ENCODE results near the gene THSD7A.

Gene THSD7A

DNA sequence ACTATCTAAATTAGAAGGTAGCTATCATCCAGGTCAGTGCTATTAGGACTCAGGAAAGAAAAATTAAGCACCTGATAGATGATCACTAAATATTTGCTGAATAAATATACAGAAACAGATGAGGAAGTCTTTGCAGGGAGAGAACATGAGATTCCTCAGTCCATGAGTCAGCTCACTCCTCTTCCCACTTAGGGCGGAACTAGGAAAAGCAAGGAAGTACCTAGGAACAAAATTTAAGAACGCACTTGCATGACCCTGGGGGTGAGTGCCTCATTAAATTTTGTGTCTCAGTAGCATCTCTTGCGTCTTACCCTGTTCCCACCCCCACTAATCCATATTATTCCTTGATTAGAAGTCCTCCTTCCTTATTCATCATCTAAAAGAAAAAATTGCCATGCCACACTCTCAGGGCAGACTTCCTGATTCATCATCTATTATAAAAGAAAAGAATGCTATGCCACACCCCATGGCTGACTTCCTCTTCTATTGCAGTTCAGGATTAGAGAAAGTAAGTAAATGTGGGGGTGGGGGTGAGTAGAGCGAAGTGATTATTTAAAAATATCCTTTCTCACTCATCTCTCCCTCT, 208.8 kb downstream of the THSD7A start:
- DNase-seq: no peak

GRCh38 chr7:11620406-11621253, 211.4 kb downstream of the THSD7A start:
- DNase-seq: no peak

- no peak for DNase-seq
Measured at GRCh38 chr7:11616466-11616865, 215.5 kb downstream of the THSD7A start.

- no peak for DNase-seq
Measured at GRCh38 chr7:11615174-11615573, 216.8 kb downstream of the THSD7A start.

GRCh38 chr7:11613292-11613930, 218.6 kb downstream of the THSD7A start:
- peak; percentile 16 for DNase-seq

- no peak for DNase-seq
Measured at GRCh38 chr7:11612737-11613136, 219.3 kb downstream of the THSD7A start.

DNA sequence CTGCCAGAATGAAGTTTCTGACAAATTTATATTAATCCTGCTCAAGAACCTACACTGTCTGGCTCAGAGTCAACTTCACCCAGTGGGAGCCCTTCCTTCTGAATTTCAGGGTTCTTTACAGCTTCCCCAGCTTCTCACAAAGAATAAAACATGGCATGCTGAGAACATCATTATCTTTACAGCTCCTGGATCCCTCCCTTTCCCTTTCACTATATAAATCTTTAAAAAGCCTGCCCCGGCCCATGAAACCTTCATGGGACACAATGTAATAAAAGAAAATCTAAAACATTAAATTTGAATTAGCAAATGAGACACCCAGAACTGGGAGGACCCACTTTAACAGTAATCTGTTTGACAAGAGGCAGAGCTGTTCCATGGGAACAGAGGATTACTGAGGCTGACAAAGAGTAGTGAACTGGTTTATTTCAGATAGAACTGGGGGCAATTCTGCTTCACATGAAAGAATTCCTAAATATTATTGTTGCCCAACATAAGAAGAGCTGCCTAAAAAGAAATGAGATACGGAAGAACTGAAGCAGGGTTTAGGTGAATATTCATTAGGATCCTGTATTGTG, 222.8 kb downstream of the THSD7A start:
- DNase-seq: no peak

DNA sequence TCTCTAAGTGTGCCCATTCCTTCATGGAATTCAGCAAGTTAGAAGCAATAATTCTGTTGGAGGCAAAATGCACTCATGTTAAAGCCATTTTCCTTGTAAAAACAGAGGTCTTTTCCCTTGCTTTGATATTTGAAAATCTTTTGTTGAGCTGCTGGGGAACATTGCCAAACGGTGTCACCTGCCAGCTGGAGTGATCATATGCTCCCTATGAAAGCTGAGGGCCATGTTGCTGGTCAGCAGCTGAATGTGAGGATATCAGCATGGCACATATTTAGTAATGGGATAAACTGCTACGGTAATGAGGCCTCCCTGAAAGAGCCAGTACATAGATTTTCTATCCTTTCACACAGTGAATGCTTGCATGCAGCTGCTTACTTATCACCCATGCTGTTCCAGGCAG, 224.3 kb downstream of the THSD7A start:
- DNase-seq: peak; percentile 80

DNA sequence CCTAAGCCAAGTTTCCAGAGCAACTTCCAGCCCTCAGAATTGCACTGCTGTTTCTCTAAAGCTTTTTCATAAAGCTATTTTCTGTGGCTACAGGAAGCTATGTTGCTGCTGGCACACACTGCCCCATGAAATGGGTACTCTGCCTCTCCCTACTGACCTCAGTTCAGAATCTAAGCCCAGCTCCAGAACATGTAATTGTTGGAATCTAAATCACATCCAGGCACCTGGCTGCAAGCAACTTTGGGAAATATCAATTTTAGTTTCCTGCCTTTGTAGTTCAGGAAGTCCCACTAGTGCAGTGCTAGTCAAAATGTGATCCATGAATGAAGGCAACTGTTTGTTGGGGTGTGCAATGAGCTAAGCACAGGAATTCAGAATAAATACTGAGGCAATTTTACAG, 226.2 kb downstream of the THSD7A start:
- DNase-seq: no peak

DNA sequence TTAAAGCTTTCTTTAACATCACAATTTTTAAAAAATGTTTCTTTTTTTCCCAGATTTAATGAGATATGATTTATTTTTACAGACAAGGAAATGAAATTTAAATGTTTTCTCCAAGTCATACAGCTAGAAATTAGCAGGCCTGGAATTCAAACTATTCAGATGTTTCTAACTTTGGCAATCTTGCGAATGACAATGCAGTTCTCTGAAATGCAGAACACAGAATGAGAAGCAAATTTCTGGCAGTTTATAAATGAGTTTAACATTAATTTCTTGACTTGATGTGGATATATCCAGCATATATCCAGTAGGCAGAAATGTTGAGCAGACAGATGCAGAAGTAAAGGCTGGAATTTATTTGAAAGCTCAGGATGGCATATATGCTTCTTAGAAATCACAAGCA, 227.5 kb downstream of the THSD7A start:
- DNase-seq: no peak

- no peak for DNase-seq
Measured at GRCh38 chr7:11601761-11602160, 230.2 kb downstream of the THSD7A start.

- no peak for DNase-seq
Measured at GRCh38 chr7:11593322-11593721, 238.7 kb downstream of the THSD7A start.

- DNase-seq: no peak
Measured at GRCh38 chr7:11592699-11593098, 239.3 kb downstream of the THSD7A start.

DNA sequence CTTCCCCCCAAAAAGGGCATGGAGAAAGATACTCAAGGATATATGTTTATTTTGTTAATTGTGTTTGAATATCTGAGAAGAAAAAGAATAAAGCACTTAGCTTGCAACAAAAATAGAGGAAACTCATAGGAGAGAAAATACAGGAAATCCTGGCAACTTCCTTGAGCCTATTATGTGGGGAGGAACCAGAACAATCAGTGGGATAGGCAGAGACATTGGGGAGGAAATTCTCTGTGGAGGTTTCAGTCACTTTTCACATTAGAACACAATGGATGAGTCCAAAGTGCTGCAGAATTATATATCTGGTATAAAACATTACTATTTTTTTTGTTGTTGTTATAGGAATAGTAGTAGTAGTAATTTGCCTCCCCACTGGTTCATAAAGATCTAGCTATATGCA, 240.1 kb downstream of the THSD7A start:
- DNase-seq: no peak

DNA sequence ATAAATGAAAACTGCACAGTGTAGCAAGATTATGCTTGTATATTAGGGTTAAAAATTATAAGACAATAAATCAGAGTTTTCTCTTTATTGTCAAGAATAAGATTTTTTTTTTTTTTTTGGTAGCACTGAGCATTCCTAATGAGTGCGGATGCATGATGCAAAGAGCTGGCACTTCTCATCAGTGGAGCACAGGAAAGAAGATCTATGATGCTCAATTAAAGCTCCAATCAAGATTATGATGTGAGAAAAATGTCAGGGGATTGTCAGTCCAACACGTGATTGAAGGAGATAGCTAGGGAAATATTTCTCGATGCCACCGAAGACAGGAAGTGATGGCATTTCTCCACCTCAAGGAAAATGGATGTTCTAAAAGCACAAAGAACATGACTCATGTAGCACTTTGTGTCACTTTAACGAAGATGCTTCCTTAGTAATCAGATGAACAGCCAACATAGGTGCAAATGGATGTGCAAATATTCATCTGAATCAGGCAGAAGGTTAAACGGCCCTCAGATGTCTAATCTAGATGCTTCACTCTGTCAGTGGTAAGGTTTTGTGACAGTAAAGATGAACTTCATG, 240.9 kb downstream of the THSD7A start:
- no peak for DNase-seq

DNA sequence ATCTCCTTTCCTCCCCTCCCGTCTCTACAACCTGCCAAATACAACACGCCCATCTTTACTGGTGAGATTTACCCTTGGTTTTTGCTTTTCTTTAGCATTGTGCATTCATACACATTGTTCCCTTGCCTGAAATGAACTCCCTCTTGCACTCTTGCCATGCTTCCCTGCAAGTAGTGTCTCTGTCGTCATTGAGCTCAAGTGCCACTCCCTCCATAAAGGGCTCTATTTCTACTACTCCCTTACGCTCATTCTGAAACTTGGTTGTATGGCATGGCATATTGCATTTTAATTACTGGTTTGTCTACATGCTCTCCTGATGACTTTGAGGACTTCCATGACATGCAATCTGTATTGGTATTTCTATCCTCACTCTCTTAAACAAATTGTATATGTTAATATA, 242.7 kb downstream of the THSD7A start:
- DNase-seq: no peak

DNA sequence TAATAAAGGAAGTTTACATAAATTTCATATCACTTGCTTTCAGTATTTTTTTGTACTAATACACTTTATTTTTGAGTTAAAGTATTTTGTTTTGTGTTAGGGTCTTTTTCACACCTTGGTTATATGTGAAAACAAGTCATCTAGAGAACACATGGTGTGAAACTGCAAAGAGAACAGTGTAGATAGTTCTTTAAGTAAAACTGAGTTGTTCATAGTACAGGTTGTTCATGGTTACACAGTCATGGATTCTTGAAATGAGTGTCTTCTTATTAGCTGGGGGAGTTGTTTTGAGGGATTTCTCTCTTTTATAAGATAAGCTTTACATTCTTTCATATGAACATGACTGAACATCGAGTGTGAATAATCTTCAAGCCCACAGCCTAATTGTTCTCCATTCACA, 244.2 kb downstream of the THSD7A start:
- no peak for DNase-seq

GRCh38 chr7:11587048-11587447, 244.9 kb downstream of the THSD7A start:
- no peak for DNase-seq

DNA sequence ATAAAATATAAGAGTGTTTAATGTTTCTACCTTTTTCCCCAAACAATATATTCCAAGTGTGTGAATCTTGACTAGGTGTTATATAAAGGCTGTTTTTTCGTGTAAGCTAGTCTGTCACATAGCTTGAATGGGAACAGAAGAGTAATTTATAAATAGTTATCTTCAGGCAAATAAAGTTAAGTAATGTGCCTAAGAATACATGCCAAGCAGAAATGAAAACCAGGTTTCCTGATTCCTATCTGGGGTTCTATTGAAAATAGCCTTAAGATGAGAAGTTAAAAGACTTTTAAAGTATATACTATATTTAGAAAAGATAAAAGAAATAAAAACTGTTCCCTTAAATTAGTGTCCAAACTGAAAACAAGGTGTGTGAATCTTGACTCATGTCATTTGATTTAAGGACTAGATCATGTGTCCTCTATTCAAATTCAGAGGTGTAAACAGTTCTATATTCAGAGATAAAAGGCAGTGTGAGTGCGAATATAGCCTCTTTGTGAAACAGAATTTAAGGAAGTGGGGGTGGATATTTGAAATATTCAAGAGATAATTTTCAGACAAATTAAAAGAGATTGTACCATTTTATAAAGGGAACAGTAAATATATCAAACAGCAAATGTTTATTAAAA, 247.5 kb downstream of the THSD7A start:
- no peak for DNase-seq

GRCh38 chr7:11579141-11579540, 252.9 kb downstream of the THSD7A start:
- DNase-seq: no peak

- no peak for DNase-seq
Measured at GRCh38 chr7:11576310-11576709, 255.7 kb downstream of the THSD7A start.

- DNase-seq: no peak
Measured at GRCh38 chr7:11573128-11573750, 258.8 kb downstream of the THSD7A start.
